Activated CD8-positive, alpha-beta memory T cell treated with anti-CD3 and anti-CD28 coated beads for 48 hours (primary cell): ENCODE data around the gene KCNJ5.

ENCODE experiments used
- DNase-seq, 3 experiments: peaks; one replicate each; pipeline ENCODE4 v3.0.0-alpha.2; 2020; ENCODE audit warnings: low read depth in 2 of 3, low spot score in 2 of 3

KCNJ5 gene

DNA sequence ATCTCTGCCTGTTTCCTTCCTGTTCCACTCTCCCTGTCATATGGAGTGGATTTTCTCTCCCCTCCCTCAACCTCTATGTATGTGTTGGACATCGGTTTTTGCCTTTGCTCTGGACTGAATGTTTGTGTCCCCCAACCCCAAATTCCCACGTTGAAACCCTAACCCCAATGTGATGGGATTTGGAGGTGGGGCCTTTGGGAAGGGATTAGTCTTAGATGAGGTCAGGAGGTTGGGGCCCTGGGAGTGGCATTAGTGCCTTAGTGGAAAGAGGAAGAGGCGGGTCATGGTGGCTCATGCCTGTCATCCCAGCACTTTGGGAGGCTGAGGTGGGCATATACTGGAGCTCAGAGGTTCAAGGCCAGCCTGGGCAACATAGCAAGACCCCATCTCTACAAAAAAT lies 39.9 kb downstream of the KCNJ5 start:
- no peak for DNase-seq

DNA sequence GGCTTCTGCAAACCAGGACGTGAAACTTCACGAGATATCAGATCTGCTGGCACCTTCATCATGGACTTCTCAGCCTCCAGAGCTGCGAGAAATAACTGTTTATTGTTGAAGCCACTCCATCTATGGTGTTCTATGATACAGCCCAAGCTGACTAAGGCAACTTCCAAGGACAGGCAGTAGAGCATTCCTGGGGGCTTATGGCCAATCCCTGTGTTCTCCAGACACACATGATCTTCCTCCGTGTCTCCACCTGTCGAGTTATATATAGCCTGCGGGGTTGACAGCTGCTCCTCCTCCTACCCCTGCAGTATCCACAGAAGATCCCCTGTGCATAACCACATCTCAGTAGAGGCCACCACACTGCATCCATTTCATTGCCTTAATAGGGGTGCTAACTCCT lies 40.5 kb downstream of the KCNJ5 start:
- DNase-seq, result no peak

DNA sequence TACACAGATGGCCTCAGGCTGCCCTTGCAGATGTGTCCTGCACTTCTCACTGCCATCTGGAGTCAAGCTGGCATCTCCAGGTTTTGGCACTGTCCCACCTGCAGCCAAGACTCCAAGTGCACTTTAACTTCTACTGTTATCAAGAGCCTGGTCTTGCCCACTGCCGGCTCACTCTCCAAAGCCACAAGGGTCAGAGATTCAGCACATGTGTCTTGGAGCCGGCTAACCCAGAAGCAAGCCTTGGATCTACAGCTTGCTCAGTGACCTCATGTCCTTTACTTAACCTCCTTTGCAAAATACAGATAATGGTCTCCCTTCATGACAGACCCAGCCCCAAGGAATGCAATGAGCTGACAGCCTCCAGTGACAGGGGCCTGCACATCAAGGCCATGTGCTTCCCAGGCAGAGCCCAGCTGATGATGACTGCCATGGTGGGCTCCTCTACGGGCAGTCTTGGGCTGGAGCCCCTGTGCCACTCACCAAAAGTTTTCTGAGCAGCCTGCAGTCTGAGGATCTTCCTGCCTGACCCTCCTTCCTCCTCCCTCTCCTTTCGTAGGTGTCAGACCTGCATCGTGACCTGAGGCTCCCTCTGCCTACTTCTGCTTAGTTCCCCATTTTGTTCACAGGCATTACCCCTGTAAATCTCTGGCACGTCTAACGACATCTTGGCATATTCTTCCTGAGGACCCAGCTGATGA lies 42.5 kb downstream of the KCNJ5 start:
- no peak for DNase-seq

DNA sequence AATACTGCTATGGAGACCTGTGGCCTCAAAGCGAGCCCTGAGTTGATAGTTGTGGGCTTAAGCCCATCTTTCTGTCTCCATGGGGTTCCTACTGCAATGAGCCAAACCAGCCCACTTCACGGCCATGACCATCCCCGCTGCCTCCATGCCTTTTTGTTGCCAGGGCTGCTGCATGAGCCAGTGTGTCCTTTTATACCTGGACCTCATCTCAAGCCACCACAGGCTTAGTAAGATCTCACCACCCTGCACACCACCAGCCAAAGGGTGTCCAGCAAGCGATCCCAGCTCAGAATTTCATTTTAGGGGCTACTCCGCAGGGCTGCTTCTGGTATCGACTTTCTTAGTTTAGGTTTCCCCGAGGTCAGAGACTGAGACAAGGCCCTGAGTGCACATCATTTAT lies 43.2 kb downstream of the KCNJ5 start:
- no peak for DNase-seq

DNA sequence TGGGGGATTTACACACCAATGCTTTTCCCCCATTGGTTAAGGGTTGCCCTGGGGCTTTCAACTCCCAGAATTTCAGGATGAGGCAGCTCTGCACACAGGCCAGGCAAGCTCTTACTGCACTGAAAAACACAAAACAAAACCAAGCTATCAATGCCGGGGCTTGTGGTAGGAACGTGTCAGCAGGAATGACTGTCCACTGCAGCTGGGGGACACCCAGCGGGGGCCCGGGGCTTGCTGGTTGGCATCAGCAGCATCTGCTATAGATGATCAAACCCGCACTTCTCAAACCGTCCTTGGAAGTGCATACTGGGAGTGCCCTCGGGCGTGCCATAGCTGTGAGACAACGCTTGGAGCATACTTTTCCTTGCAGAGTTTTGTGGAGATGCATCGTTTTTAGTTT lies 43.8 kb downstream of the KCNJ5 start:
- no peak for DNase-seq

DNA sequence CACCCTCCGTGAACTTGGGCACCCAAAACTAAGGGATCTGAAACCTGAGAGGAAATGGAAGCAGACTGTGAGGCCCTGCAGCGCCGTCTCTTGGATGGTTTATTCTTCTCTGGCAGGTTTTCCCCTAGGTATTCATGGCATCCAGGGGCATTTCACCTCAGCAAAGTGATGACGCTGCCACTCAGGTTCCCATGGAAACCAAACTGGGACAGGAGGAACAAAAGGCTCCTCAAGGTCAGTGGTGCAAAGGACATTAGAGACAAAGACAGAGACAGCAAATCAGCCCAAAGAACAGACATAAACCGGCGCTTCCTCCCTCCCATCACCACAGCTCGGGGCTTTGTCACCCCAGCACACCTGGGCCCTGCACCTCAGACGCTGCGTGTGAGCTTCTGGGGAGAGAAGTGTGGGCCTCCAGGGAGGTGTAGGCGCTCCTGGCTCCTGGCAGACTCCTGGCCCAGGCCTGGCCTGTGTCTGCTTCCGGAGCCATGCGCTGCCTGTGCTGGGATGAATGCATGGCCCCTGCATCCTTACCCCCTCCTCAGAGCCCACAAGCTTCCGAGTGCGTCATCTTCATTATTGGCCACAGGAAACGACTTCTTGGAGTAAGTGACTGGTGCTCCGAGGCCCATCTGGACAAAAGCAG lies 45.6 kb downstream of the KCNJ5 start:
- no peak for DNase-seq

DNA sequence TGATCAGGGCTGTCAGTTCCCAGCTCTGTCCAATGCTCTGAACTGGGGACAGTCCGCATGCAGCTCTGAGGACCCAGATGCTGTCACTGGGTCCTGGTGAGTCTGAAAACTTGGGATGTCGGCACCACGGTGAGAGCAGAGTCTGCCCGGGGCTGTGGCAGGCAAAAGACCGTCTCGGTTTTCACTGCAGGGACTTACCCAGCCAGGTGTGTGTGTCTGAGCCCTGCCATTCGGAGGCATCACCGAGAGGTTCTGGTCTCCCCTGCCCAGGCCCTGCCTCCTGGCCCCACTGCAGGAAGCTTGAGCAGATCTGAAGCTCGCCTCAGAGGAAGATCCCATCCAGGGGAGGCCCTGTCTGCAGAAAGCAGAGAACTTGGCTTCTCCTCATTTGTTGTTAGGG lies 46.3 kb downstream of the KCNJ5 start:
- no peak for DNase-seq

DNA sequence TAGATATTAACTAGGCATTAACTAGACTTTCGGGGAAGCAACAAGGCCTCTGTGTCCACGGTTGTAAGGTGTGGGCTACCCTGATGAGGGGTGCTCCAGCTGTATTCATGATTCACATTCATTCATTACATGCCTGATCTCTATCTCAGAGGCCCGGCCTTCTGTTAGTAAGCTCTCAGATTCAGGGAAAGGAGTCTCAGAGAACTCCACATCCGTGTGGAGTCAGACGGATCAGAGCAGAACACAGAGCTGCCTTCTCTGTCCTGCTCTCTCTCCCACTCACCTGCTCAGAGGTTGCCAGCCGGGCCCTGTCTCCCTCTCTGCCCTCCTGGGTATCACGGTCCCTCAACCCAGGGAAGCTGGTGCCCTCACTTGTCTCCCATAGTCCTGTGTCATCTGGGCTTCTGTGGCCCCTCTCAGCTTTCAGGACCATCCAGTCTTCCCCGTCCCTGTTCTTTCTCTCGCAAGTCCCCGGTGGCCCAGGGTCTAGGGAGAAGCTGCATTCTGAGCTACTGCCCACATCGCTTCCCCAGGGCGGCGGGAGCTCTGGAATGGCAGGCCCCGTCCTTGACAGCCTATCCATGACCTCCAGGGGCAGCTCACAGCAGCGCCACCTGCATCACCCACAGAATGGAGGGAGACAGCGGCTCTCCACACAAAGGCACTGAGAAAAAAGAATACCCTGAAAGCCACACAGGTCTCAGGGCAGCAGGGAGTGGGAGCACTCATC lies 47.2 kb downstream of the KCNJ5 start:
- no peak for DNase-seq

DNA sequence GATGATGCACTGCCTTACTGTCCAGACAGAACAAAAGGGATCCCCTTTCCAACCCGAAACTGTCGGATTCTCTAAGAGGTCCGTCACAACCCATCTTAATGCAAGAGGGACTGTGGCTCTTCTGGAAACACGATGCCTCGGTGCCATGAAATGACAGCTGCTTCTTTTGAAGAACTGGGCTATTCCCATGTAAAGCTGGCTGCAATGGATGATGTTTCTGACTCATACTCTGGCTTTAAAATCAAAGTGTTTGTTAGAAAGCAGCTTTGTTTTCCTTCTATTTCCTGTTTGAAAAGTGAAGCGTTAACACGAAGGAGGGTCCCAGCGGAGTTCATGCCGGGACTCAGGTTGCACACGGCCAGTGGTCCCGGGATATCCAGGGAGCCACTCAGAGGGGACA lies 48.4 kb downstream of the KCNJ5 start:
- no peak for DNase-seq

DNA sequence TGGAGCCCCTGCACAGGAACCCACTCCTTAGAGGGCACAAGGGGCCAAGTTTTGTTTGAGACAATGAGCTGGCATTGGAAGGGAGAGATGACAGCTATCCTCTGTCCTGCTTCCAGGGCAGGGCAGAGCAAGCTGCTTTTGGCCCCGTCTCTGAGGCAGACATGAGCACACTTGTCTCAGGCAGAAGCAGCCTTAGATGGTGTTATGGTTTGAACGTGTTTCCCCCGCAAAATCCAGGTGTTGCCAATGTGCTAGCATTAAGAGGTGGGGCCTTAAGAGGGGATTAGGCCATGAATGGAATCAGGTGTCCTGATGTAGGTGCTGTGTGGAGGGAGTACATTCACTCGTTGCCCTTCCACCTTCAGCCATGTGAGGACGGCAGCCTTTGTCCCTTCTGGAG lies 49.0 kb downstream of the KCNJ5 start:
- DNase-seq, result no peak

DNA sequence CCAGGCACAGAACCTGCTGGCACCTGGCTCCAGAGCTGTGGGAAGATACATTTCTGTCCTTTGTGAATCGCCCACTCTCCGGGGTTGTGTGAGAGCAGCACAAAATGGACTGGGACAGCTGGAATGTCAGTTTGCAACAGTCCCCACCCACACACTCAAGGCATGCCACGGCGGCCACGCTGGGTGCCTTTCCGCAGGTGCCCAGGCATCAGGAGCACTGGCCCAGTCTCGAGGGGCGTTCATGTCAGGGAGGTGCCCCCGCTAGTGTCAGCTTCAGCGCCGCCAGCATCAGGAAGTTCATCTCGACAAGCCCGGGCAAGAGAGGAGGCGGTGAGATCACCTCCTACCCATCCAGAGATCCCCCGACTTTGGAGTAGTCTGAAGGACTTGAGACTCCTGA lies 49.4 kb downstream of the KCNJ5 start:
- DNase-seq, result no peak

DNA sequence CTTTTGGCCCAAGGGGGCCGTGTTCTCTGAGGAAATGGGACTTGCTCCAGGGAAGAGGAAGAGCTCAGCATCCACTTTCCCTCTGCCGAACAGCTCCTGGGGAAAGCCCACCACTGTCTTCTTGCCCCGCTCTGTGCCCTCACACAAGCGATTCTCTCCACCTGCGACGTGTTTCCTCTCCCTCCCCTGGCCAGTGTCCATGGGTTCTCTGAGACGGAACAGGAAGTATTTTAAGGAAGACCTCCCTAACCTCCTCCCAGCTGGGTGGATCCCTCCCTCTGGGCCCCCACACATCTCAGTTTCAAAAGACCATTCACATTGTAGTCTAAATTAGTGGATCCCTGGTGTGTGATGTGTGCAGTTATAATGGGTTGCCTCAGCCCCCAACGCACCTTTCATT lies 50.0 kb downstream of the KCNJ5 start:
- no peak for DNase-seq

DNA sequence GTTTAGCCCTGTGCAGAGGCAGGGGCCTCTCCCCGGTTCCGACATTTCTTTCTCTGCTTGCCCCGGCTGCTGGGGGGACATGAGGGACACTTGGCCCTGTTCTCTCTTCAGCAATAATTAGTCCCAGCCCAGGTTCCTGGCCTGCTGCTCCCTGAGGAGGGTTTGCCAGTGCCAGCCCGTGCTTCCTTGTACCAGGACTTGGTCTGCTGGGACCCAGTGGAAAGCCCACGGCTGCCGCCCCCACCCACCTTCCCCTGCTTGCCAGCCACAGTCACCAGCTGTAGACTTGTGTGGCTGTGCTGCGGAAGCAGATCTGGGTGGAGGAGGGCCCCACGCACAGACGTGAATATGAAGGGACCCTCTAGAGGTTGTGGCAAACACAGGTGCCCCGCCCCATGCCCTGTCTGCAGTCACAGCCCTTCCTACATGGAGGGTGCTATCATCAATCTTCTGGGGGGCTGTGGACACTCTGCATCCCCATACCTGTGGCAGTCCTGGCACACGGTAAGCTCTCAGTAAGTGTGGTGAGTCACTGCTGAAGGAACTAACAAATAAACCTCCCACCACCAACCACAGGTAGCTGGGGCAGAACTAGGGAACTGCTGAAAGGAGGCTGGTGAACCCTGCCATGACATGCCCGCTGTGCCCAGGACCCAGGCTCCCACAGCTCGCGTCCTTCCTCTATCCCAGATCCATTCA lies 50.6 kb downstream of the KCNJ5 start:
- DNase-seq, result no peak

DNA sequence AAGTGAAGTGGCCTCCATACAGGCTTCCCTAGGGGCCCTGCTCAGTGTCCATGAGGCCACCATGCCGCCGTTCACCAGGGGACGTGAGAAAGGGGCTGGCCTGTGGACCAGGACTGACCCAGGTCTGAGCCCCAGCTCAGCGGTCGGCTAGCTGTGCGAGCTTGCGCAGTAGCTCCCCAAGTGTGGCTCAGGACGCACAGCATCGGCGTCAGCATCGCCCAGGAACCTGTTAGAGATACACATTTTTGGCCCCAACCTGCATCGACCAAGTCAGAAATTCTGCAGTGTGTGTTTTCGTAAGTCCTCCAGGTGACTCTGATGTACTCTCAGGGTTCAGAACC lies 51.1 kb downstream of the KCNJ5 start:
- no peak for DNase-seq

DNA sequence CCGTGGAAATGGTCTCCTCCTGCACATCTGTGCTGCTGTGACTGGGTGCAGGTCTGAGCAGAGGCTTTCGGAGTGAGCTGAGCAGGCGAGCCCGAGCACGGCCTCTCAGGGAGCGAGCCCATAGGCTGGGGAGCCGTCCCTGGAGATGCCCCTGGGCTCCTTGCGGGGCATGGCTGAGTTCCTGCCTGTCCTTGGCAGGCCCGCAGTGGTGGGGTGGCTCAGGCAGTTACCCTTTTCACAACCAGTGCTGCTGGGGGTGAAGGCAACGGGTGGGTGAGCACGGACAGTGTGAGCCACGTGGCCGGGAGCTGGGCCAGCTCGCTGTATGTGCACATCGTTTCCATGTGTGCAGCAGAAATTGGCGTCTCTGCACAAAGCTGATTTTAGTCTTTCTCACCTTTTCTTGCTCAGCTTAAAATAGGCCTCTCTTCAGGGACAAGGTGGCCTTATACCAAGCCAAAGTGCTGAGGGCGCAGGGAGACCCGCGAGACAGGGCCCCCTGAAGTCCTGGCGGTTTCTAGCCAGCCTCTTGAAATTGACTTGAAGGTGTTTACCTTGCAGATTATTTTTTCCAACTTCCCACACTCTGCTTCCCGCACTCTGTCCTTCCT lies 51.8 kb downstream of the KCNJ5 start, which contains the start of gene TP53AIP1:
TP53AIP1 (minus strand) TSS at position 55 of the 611 bp plus-strand sequence. CDS start 5,053 bp downstream, outside the sequence.
- no peak for DNase-seq

DNA sequence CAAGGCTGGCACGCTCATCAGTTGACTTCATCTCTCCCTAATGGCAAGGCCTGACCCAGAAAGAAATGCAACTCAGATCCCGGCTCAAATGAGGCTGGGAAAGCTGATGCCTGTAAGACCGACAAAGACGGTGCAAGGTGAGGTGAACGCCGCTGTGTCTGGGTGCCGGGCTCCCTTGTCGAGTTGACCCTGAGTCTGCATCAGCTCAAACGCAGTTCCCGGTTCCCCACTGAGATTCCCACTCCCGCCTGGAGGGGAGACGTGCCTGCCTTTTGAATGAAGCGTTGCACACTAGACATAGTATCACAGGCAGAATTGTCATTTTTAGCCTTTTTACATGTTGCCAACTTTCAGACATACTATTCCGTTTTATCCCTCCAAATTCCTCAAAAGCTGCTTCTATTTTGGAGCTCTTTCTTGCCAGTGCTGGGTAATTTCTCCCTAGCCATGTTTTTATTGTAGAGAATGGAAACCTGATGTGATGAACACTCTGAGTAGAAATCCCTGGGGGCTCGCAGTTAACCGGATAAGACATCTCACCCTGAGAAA lies 52.3 kb downstream of the KCNJ5 start:
- no peak for DNase-seq

DNA sequence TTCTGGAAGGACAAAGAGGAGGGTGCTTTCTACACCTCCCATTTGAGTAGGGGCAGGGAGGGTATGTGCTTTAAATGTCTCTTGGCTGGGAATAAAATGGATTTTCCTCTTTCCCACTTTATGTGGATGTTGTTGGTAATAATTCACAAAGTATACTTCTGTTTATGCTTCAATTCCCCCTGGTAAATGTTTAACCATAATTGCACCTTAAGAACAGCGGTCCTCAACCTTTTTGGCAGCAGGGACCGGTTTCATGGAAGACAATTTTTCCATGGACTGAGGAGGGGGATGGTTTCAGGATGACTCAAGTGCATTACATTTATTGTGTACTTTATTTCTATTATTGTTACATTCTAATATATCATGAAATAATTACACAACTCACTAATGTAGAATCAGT lies 55.5 kb downstream of the KCNJ5 start:
- no peak for DNase-seq

DNA sequence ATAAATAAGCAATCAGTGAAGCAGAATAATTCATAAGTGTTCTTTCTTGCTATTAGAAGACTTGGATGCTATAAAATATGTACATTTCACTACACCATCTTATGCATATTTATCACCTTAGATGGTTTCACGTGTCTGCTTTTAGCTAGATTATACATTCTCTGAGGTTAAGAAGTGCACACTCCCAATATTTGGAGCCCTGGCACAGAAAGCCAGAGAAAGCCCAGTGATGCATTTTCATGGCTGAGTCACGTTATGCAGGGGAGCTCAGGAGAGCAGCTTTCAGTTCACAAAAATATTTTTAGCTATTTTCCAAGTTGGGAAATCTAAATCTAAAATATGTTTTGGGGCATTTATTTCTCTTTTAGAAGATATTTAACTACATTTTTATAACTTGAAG lies 56.6 kb downstream of the KCNJ5 start:
- no peak for DNase-seq

DNA sequence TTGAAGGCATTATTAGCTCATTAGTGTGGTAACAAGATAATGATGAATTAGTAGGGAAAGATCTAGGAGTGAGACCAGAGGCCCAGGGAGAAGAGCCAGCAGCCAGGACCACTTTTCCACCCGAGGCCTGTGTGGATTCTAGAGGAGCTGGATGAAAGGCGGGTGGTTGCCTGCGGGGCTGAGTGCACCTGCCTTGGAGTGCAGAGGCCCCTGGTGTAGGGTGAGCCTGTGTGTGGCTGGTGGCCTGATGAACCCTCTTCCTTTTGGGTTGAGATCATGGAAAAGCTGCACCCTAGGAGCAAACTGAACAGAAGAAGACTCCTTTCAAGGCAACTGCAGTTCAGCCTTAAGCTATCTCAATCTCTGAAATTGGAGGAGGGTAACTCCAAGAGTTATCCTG lies 57.4 kb downstream of the KCNJ5 start:
- DNase-seq, result no peak

DNA sequence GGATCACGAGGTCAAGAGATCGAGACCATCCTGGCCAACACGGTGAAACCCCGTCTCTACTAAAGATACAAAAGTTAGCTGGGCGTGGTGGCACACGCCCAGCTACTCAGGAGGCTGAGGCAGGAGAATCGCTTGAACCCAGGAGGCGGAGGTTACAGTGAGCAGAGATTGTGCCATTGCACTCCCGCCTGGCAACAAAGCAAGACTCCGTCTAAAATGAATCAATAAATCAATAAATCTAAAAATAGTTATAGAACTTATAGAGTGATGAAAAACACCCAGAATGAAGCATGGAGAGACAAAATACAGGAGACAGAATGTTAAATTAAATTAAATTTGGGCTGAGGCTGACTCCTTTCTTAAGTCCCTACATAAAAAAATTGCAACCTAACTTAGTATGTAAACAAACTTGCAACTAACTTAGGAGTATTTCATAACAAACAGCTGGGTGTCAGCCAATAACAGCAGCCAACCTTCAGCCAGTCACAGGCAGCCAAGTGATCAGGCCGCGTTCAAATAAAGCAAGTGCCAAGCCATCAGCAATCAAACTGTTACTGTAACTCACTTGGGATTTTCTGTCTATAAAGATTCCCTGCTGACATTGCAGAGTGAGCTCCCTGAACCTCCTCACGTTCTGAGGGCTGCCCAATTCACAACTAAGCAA lies 58.8 kb downstream of the KCNJ5 start:
- no peak for DNase-seq

DNA sequence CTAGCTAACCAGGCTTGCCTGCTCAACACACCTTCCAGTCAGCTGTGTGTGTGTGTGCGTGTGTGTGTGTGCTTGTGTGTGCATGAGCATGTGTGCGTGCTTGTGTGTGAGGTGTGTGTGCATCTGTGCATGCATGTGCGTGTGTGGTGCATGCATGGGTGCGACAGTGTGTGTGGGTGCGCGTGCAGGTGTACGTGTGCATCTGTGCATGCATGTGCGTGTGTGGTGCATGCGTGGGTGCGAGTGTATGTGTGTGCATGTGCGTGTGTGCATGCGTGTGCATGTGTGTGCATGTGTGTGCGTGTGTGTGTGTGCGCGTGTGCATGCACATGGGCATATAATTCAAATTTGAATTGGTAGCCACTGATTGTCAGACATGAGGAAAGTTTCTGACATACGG lies 62.0 kb downstream of the KCNJ5 start:
- no peak for DNase-seq
